Naive thymus-derived CD8-positive, alpha-beta T cell (primary cell): ENCODE results near the gene RANGAP1. TPM values are rescaled to one million over a fixed set of nuclear protein-coding genes. Genes with fewer than 3 reads are reported as not detected.
"Not testable (repeated sequence)": the region's sequence is repeated elsewhere in the genome, so short reads cannot be mapped to it uniquely, and the experiment has no call there.

Experiments
- ATAC-seq, 2 donors: fragments of 150-1000 bp; cut with Tn5 transposase in 1 of 2; sonication (Bioruptor Pico), chemical (Tn5 transposase) in 1 of 2; 1 replicate in 1 of 2; 2 replicates in 1 of 2; pipeline ENCODE4 v1.10.0; 2021; ENCODE audit warnings: mild to moderate bottlenecking in 2 of 2, moderate library complexity in 2 of 2
- POLR2A ChIA-PET: fragments of 350-600 bp; sonication (Branson Sonifier 250); formaldehyde crosslinking; loops from one replicate; lab custom pipeline; 2021; ENCODE audit warnings: antibody characterized with exemption; lab: Charles Lee
- DNase-seq, 10 donors: peaks; one replicate each; pipeline versions ENCODE4 v3.0.0 to v3.0.0-alpha.2; 2020 to 2022
- H3K27ac Mint-ChIP-seq, 10 donors: one replicate each; pipeline ENCODE4 v1.8.0; 2020 to 2022; ENCODE audit warnings: mild to moderate bottlenecking in 10 of 10, mixed read lengths in 10 of 10, moderate library complexity in 4 of 10, inconsistent platforms in 1 of 10
- H3K27me3 Mint-ChIP-seq, 5 donors: one replicate each; pipeline ENCODE4 v1.8.0; 2021 to 2022; ENCODE audit warnings: mixed read lengths in 5 of 5
- H3K36me3 Mint-ChIP-seq, 3 donors: one replicate each; pipeline ENCODE4 v1.8.0; 2020 to 2022; ENCODE audit warnings: mixed read lengths in 3 of 3, mild to moderate bottlenecking in 2 of 3, inconsistent platforms in 1 of 3
- H3K4me1 Mint-ChIP-seq, 4 donors: one replicate each; pipeline ENCODE4 v1.8.0; 2021 to 2022; ENCODE audit warnings: mixed read lengths in 4 of 4
- H3K4me3 Mint-ChIP-seq, 10 donors: one replicate each; pipeline ENCODE4 v1.8.0; 2020 to 2022; ENCODE audit warnings: mild to moderate bottlenecking in 10 of 10, mixed read lengths in 10 of 10, moderate library complexity in 6 of 10, inconsistent platforms in 1 of 10
- H3K9me3 Mint-ChIP-seq, 9 donors: one replicate each; pipeline ENCODE4 v1.8.0; 2020 to 2022; ENCODE audit warnings: mixed read lengths in 9 of 9, mild to moderate bottlenecking in 3 of 9, inconsistent platforms in 1 of 9, moderate library complexity in 1 of 9
- polyA plus RNA-seq, 3 donors: library from polyadenylated mRNA; unstranded; fragments of 300-500 nt; fragmentation: Illumina TruSeq; gene quantifications; one replicate each; pipeline ENCODE4 v1.2.3, GENCODE V29; 2021
- total RNA-seq, 8 experiments: library from RNA in 2 of 8; stranded (reverse) in 2 of 8; gene quantifications; one replicate each; pipeline ENCODE4 v1.2.3 and lab custom pipeline; 2021 to 2026

RANGAP1 gene
- total and polyA plus RNA-seq, 5 experiments from 2014 or later = 18.9 to 86.6 (median 30.1) TPM

DNA sequence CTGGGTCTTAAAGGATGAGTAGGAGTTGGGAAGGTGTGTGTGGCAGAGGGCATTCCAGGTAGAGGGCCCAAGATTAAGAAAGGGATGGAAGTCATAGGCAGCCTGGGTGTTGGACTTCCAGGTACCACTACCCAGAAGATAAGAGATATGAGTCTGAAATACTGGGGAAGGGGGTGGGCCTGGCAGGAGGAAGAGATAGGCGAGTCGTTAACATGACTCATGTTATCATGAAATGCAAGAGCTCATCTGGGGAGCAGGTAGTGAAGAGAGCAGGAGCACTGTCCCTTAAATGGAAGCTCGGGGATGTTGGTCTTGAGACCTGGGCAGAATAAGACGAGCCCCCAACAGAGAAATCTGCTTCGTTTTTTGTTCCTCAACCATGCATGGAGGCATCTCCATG lies 25.5 kb upstream of the RANGAP1 start:
- Mint-ChIP-seq H3K9me3 (no peaks in the 10 kb centered on the region), H3K27ac (peak overlapping the region in 2 of 10 donors; percentile 2 to 36), H3K4me3 (no peak overlapping the region), H3K27me3 (no peaks in the 10 kb centered on the region), H3K4me1 (peaks cover 21 to 44% (median 29%) of the 10 kb centered on the region in 4 donors), H3K36me3 (peaks cover 0 to 36% (median 3%) of the 10 kb centered on the region in 3 donors)
- ATAC-seq (no peak), DNase-seq (no peak)
- POLR2A ChIA-PET = no interaction called here

DNA sequence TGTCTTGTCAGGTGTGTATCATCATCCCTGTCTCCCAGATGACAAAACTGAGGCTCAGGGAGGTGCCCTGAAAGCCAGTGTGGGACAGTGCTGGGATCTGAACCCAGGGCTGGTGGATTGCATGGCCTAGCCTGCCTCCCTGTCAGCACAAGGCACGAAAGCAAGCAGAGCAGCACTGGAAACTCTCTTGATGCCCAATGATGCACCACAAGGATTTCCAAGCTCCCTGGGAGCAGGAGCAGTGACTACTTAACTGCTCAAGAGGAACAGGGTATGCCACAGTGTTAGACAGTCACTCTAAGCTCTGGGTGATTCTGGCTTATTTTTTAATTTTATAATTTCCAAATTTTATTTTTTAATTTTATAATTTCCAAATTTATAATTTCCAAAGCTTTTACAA lies 24.3 kb upstream of the RANGAP1 start:
- ATAC-seq (no peak), DNase-seq (no peak)
- Mint-ChIP-seq H3K4me1 (peaks cover 23 to 53% (median 36%) of the 10 kb centered on the region in 4 donors), H3K36me3 (peaks cover 0 to 29% (median 3%) of the 10 kb centered on the region in 3 donors), H3K4me3 (no peak overlapping the region), H3K27me3 (no peaks in the 10 kb centered on the region), H3K9me3 (no peaks in the 10 kb centered on the region), H3K27ac (no peak overlapping the region)
- POLR2A ChIA-PET = interaction anchor here (0.9 kb wide), 1 partner anchor 9 kb away, joined by 4 read pairs; the partner anchor contains the start of gene ZC3H7B

DNA sequence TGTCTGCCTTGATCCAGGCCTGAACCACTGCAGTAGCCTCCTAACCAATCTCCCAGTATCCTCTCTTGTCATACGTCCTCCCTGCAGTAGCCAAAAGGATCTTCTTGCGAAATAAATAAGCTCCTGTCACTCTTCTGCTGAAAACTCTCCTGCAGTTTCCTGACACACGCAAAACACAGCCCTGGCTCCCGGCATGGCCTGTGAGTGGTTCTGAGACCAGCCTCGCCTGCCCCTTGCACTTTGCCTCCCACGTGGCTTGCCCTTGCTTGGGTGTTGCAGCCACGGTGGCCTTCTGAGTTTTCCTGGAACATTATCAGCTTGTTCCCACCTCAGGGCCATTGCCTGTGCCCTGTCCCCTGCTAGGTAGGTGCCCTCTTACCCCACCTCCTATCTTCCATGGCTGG lies 22.6 kb upstream of the RANGAP1 start:
- H3K36me3 Mint-ChIP-seq = peaks cover 0 to 24% (median 3%) of the 10 kb centered on the region in 3 donors
- H3K4me1 Mint-ChIP-seq = peaks cover 30 to 58% (median 46%) of the 10 kb centered on the region in 4 donors
- peak overlapping the region in 1 of 10 donors; percentile 15 for H3K4me3 Mint-ChIP-seq
- POLR2A ChIA-PET = interaction anchor here (0.5 kb wide), 1 partner anchor 151 kb away, joined by 3 read pairs; no protein-coding TSS in a partner anchor
- H3K9me3 Mint-ChIP-seq = no peaks in the 10 kb centered on the region
- ATAC-seq = no peak
- no peaks in the 10 kb centered on the region for H3K27me3 Mint-ChIP-seq
- H3K27ac Mint-ChIP-seq = peak overlapping the region in 6 of 10 donors; percentile 24 to 86 (median 54)
- DNase-seq = no peak

DNA sequence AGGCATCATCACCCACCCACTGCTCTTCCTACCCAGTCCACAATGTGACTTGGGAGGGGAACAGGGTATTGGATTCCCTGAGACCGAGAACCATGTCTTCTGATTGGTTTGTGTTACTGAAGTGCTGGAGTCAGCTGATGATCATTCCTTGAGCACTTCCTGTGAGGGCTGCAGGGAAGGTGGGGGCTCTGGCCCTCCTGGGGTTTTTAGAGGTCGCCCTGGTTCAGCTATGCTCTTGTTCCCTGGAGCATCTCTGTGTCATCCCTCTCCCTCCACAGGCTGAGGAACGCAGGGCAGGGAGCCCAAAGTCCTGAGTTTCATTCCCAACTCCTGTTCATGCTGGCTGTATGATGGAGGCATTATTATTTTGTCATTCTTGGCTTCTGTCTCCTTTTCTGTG lies 22.1 kb upstream of the RANGAP1 start:
- H3K27me3 Mint-ChIP-seq = no peaks in the 10 kb centered on the region
- peaks cover 33 to 59% (median 50%) of the 10 kb centered on the region in 4 donors for H3K4me1 Mint-ChIP-seq
- H3K27ac Mint-ChIP-seq = peak overlapping the region in 5 of 10 donors; percentile 24 to 86 (median 43)
- H3K36me3 Mint-ChIP-seq = peaks cover 0 to 23% (median 3%) of the 10 kb centered on the region in 3 donors
- POLR2A ChIA-PET = interaction anchor here (0.5 kb wide), 2 partner anchors 96 to 151 kb away, joined by 3 to 4 read pairs; no protein-coding TSS in a partner anchor
- no peak overlapping the region for H3K4me3 Mint-ChIP-seq
- H3K9me3 Mint-ChIP-seq = no peaks in the 10 kb centered on the region
- ATAC-seq (no peak), DNase-seq (no peak)

DNA sequence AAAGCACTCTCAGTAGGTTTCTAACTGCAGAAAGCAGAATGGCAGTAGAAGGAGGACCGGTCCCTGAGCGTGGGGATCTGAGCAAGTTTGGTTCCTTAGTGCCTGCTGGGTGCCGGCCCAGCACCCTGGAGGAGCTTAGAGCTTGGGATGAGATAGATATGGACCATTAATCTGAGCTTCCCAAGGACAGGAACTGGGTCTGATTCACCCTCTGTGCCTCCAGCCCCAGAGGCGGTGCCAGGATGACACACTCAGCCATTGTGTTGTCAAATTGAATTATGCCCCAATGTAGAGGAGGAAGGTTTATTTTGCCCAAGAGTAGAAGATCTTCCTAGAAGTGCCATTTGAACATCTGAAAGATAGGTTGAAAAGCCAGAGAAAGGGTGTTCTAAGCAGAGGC lies 19.7 kb upstream of the RANGAP1 start:
- ATAC-seq = no peak
- peak overlapping the region in 5 of 10 donors; percentile 15 to 67 (median 62) for H3K27ac Mint-ChIP-seq
- peaks cover 0 to 18% (median 3%) of the 10 kb centered on the region in 3 donors for H3K36me3 Mint-ChIP-seq
- no peaks in the 10 kb centered on the region for H3K27me3 Mint-ChIP-seq
- H3K4me1 Mint-ChIP-seq = peaks cover 32 to 59% (median 53%) of the 10 kb centered on the region in 4 donors
- peak overlapping the region in 1 of 10 donors; percentile 24 for H3K4me3 Mint-ChIP-seq
- DNase-seq = no peak
- H3K9me3 Mint-ChIP-seq = no peaks in the 10 kb centered on the region
- POLR2A ChIA-PET = interaction anchor here (0.5 to 1.6 kb wide), 3 partner anchors 19 to 458 kb away, joined by 3 to 8 read pairs (median 3); partner anchors contain the start of gene RANGAP1

DNA sequence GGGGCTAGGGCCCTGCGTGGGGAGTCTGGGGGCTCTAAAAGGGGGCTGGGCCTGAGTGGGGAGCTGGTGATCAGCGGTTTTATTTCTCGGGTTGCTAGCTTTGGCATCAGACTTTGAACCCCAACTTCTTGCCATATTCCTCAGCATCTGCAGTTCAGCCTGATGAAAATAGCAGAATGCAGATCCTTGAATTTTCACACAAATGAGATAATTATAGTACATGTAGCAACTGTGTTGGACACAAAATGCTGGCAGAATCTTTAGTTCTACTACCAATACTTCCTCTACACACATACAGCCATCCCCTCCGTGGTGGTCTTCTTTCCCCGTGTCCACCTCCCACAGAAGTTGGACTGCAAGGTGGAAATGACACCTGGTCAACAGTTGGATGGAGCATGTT lies 16.8 kb upstream of the RANGAP1 start:
- peaks cover 24 to 46% (median 42%) of the 10 kb centered on the region in 4 donors for H3K4me1 Mint-ChIP-seq
- peak overlapping the region; percentile 76 to 93 (median 79) for H3K4me3 Mint-ChIP-seq
- peaks cover 0 to 10% (median 2%) of the 10 kb centered on the region in 3 donors for H3K36me3 Mint-ChIP-seq
- H3K27ac Mint-ChIP-seq = peak overlapping the region; percentile 69 to 96 (median 90)
- ATAC-seq (no peak), DNase-seq (no peak)
- no peaks in the 10 kb centered on the region for H3K27me3 Mint-ChIP-seq
- POLR2A ChIA-PET = interaction anchor here (1.0 to 3.7 kb wide), 4 partner anchors 16 to 143 kb away, joined by 3 to 112 read pairs (median 12); partner anchors contain the start of genes RANGAP1, TEF and TOB2
- H3K9me3 Mint-ChIP-seq = no peaks in the 10 kb centered on the region

DNA sequence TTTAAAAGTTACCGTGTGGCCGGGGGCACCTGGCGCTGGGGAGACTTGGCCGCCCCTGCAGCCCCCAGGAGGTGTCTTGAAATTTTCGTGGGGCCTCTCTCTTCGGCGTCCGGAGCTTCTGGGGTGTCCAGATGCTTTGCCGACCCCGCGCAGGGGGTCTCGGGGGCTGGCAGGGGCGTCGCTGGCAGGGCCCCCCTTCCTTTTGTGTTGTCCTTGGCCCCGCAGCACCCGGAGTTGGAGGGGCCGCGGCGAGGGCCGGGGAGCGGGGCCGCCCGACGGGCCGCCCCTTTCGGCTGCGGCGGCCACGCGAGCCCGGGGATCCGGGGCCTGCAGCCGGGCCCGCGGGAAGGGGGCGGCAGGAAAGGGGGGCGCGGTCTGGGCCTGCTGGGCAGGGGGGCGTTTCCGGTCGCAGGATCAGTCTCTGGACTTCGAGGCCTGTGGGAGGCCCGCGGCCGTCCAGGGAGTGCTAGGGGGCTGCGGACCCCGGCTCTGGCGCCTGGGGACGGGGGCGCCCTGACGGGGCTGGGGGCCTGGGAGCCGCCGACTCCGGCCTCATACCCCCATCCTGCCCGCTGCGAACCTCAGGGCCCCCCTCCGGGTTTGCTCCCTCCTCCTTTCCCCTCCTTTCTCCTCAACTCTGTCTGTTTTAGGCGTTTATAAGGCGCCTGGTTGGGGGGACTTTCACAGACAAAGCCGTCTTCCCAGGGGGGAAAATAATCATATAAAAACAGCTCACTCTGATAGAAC lies 16.2 kb upstream of the RANGAP1 start:
- peak in 7 of 10 donors; percentile 7 to 25 (median 17) for DNase-seq
- H3K27me3 Mint-ChIP-seq = no peaks in the 10 kb centered on the region
- H3K9me3 Mint-ChIP-seq = no peaks in the 10 kb centered on the region
- peak overlapping the region; percentile 76 to 93 (median 79) for H3K4me3 Mint-ChIP-seq
- H3K27ac Mint-ChIP-seq = peak overlapping the region; percentile 69 to 96 (median 90)
- peaks cover 20 to 39% (median 36%) of the 10 kb centered on the region in 4 donors for H3K4me1 Mint-ChIP-seq
- H3K36me3 Mint-ChIP-seq = peaks cover 0 to 6% (median 1%) of the 10 kb centered on the region in 3 donors
- POLR2A ChIA-PET = interaction anchor here (1.0 to 3.7 kb wide), 6 partner anchors 10 to 166 kb away, joined by 3 to 112 read pairs (median 8); partner anchors contain the start of genes ACO2, PHF5A, RANGAP1 and TEF
- no peak for ATAC-seq

DNA sequence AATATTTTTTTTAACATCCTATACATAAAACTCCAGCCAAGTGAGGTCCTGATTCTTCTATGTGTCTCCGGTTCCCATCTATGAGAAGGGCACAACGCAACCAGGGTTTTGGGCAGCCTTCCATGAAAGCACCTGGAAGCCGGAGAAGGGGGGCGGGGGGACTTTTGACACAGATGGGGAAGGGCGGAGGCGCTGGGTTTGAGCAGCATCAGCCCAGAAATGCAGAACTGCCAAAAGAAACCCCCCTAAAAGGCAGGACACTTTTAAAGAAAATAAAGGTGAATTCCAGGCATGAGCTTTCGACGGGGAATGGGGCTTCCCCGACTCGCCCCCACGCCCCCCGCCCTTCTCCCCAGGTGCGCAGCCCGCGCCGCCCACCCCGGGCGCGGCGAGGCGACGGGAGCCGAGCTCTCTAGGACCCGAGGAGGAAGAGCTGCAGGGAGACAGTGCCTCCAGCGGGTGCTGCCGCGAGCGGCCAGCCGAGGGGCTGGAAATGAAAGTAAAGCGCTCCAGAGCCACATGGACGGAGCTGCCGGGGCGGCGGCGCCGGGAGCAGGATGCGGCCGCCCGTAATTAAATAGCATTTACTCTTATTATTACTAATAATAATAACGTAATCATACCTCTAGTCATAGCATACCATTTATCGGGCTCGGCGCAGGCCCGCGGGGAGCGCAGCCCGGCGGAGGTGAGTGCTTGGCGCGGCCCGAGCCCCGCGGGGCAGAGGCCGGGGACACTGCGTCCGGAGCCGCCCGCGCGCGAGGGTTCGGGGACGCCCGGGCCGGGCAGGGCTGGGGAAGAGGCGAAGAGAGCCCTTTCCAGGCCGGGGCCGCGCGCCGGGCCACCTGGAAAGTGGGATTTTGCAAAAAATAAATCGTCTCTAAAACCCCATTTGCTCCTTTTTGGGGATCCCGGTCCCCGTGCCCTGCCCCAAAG lies 15.4 kb upstream of the RANGAP1 start, which contains the start of gene ZC3H7B:
Gene ZC3H7B (plus strand): TSS at position 441 of the 936 bp plus-strand sequence. CDS start 19,136 bp downstream, outside the sequence.
- H3K4me3 Mint-ChIP-seq = peak within 1 kb of the TSS; percentile 76 to 93 (median 84)
- POLR2A ChIA-PET = interaction anchor here (0.6 to 3.7 kb wide), 14 partner anchors 9 to 775 kb away, joined by 3 to 112 read pairs (median 4); partner anchors contain the start of genes ACO2, PHF5A, RANGAP1 and ST13
- no peaks in the 10 kb centered on the region for H3K27me3 Mint-ChIP-seq
- H3K4me1 Mint-ChIP-seq = peaks cover 19 to 37% (median 33%) of the 10 kb centered on the region in 4 donors
- peaks cover 0 to 3% (median 0%) of the 10 kb centered on the region in 3 donors for H3K36me3 Mint-ChIP-seq
- ATAC-seq = peak; percentile 97 to 98
- peak; percentile 76 to 90 (median 84) for DNase-seq
- H3K27ac Mint-ChIP-seq = peak within 1 kb of the TSS; percentile 80 to 96 (median 91)
- H3K9me3 Mint-ChIP-seq = no peaks in the 10 kb centered on the region

DNA sequence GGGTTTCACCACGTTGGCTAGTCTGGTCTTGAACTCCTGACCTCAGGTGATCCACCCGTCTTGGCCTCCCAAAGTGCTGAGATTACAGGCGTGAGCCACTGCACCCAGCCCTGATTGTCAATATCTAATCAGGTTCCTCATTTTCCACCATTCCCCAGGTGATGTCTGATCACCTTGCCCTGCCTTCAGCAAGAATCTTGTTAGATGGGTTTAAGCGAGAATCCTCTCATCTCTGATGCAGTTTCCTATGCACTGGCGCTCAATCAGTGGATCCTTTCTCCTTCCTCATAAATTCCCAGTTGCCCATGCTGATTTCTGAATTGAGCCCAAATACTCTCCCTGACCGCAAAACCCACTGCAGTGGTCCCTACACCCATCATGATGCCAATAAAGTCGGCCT lies 14.7 kb upstream of the RANGAP1 start:
- no peaks in the 10 kb centered on the region for H3K27me3 Mint-ChIP-seq
- DNase-seq (no peak), ATAC-seq (no peak)
- H3K4me1 Mint-ChIP-seq = peaks cover 17 to 33% (median 29%) of the 10 kb centered on the region in 4 donors
- peaks cover 0 to 2% (median 0%) of the 10 kb centered on the region in 3 donors for H3K36me3 Mint-ChIP-seq
- POLR2A ChIA-PET = interaction anchor here (0.8 to 3.7 kb wide), 9 partner anchors 8 to 444 kb away, joined by 3 to 112 read pairs (median 4); partner anchors contain the start of genes RANGAP1, ST13, TEF and TOB2
- H3K4me3 Mint-ChIP-seq = peak overlapping the region; percentile 63 to 89 (median 78)
- H3K9me3 Mint-ChIP-seq = no peaks in the 10 kb centered on the region
- H3K27ac Mint-ChIP-seq = peak overlapping the region; percentile 80 to 96 (median 88)

DNA sequence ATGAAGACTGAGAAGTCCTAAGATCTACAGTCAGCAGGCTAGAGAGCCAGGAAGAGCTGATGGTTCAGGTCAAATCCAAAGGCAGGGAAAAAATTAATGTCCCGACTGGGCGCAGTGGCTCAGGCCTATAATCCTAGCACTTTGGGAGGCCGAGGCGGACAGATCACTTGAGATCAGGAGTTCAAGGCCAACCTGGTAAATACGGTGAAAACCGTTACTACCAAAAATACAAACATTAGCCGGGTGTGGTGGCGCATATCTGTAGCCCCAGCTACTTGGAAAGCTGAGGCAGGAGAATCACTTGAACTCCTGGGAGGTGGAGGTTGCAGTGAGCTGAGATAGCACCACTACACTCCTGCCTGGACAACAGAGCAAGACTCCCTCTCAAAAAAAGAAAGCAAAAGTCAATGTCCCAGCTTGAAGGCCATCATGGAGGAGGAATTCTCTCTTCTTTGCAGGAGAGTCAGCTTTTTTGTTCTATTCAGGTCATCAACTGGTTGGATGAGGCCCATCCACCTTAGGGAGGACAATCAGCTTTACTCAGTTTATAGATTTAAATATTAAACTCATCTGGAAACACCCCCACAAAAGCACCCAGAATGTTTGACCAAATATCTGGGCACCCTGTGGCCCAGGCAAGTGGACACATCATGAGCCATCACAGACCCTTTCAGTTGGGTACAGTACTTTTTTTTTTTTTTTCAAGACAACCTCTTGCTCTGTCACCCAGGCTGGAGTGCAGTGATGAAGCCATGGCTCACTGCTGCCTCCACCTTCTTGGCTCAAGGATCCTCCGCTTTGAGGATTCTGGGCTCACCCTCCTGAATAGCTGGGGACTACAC lies 11.1 kb upstream of the RANGAP1 start:
- no peak overlapping the region for H3K4me3 Mint-ChIP-seq
- no peaks in the 10 kb centered on the region for H3K9me3 Mint-ChIP-seq
- DNase-seq (no peak), ATAC-seq (no peak)
- POLR2A ChIA-PET = interaction anchor here (1.3 kb wide), 1 partner anchor 8 kb away, joined by 4 read pairs; no protein-coding TSS in a partner anchor
- H3K4me1 Mint-ChIP-seq = peaks cover 4 to 7% (median 6%) of the 10 kb centered on the region in 4 donors
- H3K36me3 Mint-ChIP-seq = no peaks in the 10 kb centered on the region
- no peaks in the 10 kb centered on the region for H3K27me3 Mint-ChIP-seq
- H3K27ac Mint-ChIP-seq = no peak overlapping the region

DNA sequence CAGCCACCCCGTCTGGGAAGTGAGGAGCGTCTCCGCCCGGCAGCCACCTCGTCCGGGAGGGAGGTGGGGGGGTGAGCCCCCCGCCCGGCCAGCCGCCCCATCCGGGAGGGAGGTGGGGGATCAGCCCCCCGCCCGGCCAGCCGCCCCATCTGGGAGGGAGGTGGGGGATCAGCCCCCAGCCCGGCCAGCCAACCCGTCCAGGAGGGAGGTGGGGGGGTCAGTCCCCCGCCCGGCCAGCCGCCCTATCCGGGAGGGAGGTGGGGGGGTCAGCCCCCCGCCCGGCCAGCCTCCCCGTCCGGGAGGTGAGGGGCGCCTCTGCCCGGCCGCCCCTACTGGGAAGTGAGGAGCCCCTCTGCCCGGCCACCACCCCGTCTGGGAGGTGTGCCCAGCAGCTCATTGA lies 8.8 kb upstream of the RANGAP1 start:
- H3K9me3 Mint-ChIP-seq, POLR2A ChIA-PET, H3K27me3 Mint-ChIP-seq, DNase-seq, H3K36me3 Mint-ChIP-seq, H3K4me3 Mint-ChIP-seq, ATAC-seq, H3K27ac Mint-ChIP-seq, H3K4me1 Mint-ChIP-seq: not testable (repeated sequence)
